ENCODE data around the gene COG2. TPM values are rescaled to one million over a fixed set of nuclear protein-coding genes. Genes with fewer than 3 reads are reported as not detected.

The COG2 gene
- total RNA-seq, 4 donors from 2014 or later: 21.5 to 46.5 (median 27.4) TPM

DNA sequence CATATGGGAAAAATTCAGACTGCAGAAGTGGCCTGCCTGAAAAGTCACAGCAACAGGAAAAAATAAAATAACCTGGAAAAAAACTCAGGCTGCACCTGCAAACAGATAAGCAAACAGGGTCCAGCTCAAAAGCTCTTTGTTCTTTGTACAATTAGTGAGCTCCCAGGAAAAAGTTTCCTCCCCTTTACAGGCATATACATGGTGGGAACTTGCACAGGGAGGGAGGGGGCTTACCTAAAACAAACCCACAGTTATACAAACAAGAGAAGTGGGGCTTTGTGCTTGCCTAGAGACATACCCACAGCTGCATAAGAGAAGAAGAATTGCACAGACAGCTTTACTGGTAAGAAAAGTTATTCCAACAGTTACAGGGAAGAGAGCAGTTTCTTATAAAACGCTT is 31.7 kb upstream of the COG2 start:
- in situ Hi-C loops (cut with MboI; ENCODE audit: low sequenced_read_pairs in 4 of 4) (no loop called here), intact Hi-C loops (cut with DNase I; ENCODE audit: low total_unique reads) (no loop called here)
- no peak for ATAC-seq
- Histone ChIP-seq H3K4me3 (no peak overlapping the region), H3K36me3 (no peaks in the 10 kb centered on the region), H3K27ac (no peak overlapping the region), H3K27me3 (no peaks in the 10 kb centered on the region), H3K9me3 (no peaks in the 10 kb centered on the region), H3K4me1 (no peaks in the 10 kb centered on the region)
- no peak for TF ChIP-seq POLR2A (IDR thresholded peaks at IDR 0.05)
- TF ChIP-seq, protein P1, sequence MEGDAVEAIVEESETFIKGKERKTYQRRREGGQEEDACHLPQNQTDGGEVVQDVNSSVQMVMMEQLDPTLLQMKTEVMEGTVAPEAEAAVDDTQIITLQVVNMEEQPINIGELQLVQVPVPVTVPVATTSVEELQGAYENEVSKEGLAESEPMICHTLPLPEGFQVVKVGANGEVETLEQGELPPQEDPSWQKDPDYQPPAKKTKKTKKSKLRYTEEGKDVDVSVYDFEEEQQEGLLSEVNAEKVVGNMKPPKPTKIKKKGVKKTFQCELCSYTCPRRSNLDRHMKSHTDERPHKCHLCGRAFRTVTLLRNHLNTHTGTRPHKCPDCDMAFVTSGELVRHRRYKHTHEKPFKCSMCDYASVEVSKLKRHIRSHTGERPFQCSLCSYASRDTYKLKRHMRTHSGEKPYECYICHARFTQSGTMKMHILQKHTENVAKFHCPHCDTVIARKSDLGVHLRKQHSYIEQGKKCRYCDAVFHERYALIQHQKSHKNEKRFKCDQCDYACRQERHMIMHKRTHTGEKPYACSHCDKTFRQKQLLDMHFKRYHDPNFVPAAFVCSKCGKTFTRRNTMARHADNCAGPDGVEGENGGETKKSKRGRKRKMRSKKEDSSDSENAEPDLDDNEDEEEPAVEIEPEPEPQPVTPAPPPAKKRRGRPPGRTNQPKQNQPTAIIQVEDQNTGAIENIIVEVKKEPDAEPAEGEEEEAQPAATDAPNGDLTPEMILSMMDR (IDR thresholded peaks at IDR 0.05 in 4 of 5, conservative IDR thresholded peaks at IDR 0.05 in 1 of 5): no peak
- DNase-seq: no peak

- TF ChIP-seq, protein P1 (IDR thresholded peaks at IDR 0.05 in 4 of 5, conservative IDR thresholded peaks at IDR 0.05 in 1 of 5): no peak
- no peak for ATAC-seq
- DNase-seq: no peak
- H3K4me3 ChIP-seq: no peak overlapping the region
- H3K9me3 ChIP-seq: no peaks in the 10 kb centered on the region
- H3K27ac ChIP-seq: no peak overlapping the region
- intact Hi-C loops (cut with DNase I; ENCODE audit: low total_unique reads) (no loop called here), in situ Hi-C loops (cut with MboI; ENCODE audit: low sequenced_read_pairs in 4 of 4) (no loop called here)
- H3K4me1 ChIP-seq: no peaks in the 10 kb centered on the region
- H3K27me3 ChIP-seq: no peaks in the 10 kb centered on the region
- no peaks in the 10 kb centered on the region for H3K36me3 ChIP-seq
These were observed 31.0 kb upstream of the COG2 start for GRCh38 chr1:230611128-230611877.

GRCh38 chr1:230611878-230612235 is 30.4 kb upstream of the COG2 start:
- Histone ChIP-seq H3K4me1 (no peaks in the 10 kb centered on the region), H3K36me3 (no peaks in the 10 kb centered on the region), H3K9me3 (no peaks in the 10 kb centered on the region), H3K27me3 (no peaks in the 10 kb centered on the region), H3K4me3 (no peak overlapping the region), H3K27ac (no peak overlapping the region)
- in situ Hi-C loops (cut with MboI; ENCODE audit: low sequenced_read_pairs in 4 of 4): no loop called here
- ATAC-seq (no peak), DNase-seq (no peak)
- intact Hi-C loops (cut with DNase I; ENCODE audit: low total_unique reads): no loop called here
- TF ChIP-seq, protein P1 (IDR thresholded peaks at IDR 0.05 in 4 of 5, conservative IDR thresholded peaks at IDR 0.05 in 1 of 5): no peak
- TF ChIP-seq POLR2A (IDR thresholded peaks at IDR 0.05): no peak

- in situ Hi-C loops (cut with MboI; ENCODE audit: low sequenced_read_pairs in 4 of 4) (no loop called here), intact Hi-C loops (cut with DNase I; ENCODE audit: low total_unique reads) (no loop called here)
- Histone ChIP-seq H3K4me3 (no peak overlapping the region), H3K27ac (no peak overlapping the region), H3K4me1 (no peaks in the 10 kb centered on the region), H3K9me3 (no peaks in the 10 kb centered on the region), H3K36me3 (no peaks in the 10 kb centered on the region), H3K27me3 (no peaks in the 10 kb centered on the region)
- DNase-seq: no peak
- ATAC-seq: no peak
- no peak for TF ChIP-seq POLR2A (IDR thresholded peaks at IDR 0.05)
- TF ChIP-seq, protein P1 (IDR thresholded peaks at IDR 0.05 in 4 of 5, conservative IDR thresholded peaks at IDR 0.05 in 1 of 5): no peak
These were observed 29.6 kb upstream of the COG2 start for GRCh38 chr1:230612651-230613050.

DNA sequence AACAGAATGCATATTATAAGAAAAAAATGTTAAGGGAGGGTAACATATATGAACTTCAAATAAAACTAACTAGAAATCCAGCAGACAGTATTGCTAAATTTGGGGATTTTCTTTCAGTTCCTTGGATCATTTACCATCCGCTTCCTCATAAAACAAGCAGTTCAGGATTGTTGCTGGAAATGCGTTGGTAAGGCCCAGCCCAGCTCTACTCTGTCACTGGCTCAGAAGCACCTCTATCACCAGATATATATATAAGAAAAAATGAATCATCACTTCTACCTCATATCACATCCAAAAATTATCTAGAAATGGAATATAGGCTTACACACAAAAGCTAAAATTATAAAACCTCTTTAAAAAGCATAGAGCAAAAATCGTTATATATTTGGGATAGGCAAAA is 28.2 kb upstream of the COG2 start:
- TF ChIP-seq, protein P1 (IDR thresholded peaks at IDR 0.05 in 4 of 5, conservative IDR thresholded peaks at IDR 0.05 in 1 of 5): no peak
- TF ChIP-seq POLR2A (IDR thresholded peaks at IDR 0.05): no peak
- Histone ChIP-seq H3K4me3 (no peak overlapping the region), H3K27ac (no peak overlapping the region), H3K4me1 (no peaks in the 10 kb centered on the region), H3K36me3 (no peaks in the 10 kb centered on the region), H3K27me3 (no peaks in the 10 kb centered on the region), H3K9me3 (no peaks in the 10 kb centered on the region)
- DNase-seq (no peak), ATAC-seq (no peak)
- intact Hi-C loops (cut with DNase I; ENCODE audit: low total_unique reads) (no loop called here), in situ Hi-C loops (cut with MboI; ENCODE audit: low sequenced_read_pairs in 4 of 4) (no loop called here)

Data from gastrocnemius medialis (tissue), 4 donors.